Left renal pelvis (tissue), 4 donors: Measurements from ENCODE around the gene TANK. TPM values are rescaled to one million over a fixed set of nuclear protein-coding genes. Genes with fewer than 3 reads are reported as not detected.
"Not testable (repeated sequence)": the region's sequence is repeated elsewhere in the genome, so short reads cannot be mapped to it uniquely, and the experiment has no call there.

Experiments
- DNase-seq, 4 donors: peaks; one replicate each; pipeline ENCODE4 v3.0.0-alpha.2; 2013; ENCODE audit warnings: low read depth in 4 of 4, low spot score in 3 of 4
- polyA plus RNA-seq, 4 donors: library from polyadenylated mRNA; unstranded; fragments of 120-200 nt; gene quantifications; one replicate each; pipeline ENCODE4 v1.2.1, GENCODE V29; 2013; ENCODE audit not compliant: insufficient read length in 4 of 4

TANK gene
- polyA plus RNA-seq, 4 donors, result 51.5 to 67.2 (median 56.1) TPM

DNA sequence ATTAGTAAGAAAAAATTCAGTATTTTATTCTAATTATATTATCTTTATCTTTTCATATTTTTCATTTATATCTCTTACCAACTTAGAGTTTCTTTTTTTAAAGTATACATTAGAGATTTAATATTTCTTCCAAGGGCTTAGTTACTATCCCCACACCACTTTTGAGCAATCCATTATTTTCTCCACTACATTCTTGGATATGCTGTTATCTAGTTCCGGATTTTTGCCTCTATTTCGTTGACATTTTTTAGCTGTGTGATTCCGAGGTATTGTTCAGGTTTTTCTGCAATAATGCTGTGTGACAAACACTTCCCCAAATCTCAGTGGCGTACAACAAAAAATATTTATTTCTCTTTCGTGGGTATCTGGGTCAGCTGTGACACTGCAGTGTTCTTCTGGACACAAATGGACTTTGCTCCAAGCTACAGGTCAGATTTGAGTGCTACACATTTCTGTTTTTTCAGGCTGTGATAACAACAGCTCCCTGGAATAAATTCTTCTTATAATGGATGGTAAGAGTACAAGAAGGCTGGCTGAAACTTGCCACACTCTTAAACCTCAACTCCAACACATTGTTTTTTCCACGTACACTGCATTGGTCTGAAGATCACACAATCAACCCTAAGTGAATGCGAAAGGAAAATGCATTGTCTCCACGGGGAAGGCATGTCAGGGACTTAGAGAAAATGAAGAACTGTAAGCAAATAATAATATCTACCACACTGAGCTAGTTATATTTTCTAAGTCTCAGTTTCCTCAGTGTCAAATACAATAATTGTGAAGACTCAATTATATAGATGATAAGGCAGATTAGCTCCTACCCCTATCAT, 97.1 kb downstream of the TANK start:
- DNase-seq, result no peak

DNA sequence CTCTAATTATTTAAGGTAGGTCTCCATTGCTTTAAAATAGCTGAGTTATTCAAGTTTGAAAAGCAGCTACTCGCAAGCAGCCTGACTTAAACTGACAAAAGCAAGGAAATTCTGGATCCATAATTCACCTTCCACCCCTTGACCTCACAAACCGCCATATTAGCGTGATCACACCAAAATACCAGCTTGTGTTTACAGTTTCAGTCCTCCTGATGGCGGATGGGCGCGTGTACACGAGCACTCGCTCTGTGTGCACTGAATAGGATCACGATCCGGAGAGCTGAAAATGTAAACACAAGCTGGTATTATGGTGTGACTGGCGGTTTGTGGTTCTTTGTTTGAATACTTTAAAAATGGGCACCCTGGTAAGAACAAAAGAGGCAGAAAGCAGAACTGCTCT, 105.6 kb downstream of the TANK start:
- no peak for DNase-seq

DNA sequence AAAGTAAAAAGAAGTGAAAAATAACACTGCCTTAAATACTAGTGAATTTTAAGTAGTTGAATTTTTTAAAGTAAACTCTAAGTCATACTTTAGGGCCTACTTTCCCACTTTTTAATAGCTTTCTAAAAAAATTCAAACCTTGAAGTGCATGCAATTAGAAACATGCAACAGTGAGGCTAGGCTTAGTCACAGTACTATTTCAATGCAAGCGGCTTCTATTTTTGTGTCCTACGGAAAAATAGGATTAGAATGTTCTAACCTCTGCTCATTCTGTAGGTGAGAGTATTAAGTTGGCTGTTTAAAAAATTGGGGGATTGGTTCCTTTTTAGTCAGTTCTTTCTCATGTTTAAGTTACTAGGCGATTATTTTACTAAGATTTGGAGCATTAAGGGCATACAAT, 108.9 kb downstream of the TANK start:
- no peak for DNase-seq

GRCh38 chr2:161273038-161273760, 113.0 kb downstream of the TANK start:
- peak in 1 of 4 donors; percentile 4 for DNase-seq

DNA sequence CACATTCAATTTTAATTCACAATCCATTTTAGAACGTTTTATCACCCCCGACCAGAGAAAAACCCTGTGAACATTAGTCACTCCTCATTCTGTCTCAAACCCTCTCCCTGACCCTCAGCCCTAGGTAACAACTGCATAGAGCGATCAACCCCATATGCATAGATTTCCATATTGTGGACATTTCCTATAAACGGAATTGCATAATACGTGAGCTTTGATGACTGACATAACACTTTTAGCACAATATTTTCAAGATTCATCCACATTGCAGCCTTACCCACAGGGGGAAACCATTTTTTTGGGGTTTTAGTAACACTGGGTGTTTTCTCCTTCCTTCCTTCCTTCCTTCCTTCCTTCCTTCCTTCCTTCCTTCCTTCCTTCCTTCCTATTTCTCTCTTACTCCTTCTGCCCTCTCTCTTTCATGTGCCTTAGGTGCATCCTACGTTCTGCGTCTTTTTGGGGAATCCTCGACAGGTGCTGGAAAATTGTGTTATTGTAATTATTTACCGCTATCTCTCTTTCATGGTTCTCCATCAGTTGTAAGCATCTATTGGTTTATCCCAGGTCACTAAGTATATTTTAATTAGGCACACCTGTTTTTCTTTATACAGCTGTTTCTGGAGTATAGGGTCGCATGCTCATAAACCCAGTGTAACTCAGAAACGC, 118.5 kb downstream of the TANK start:
- not testable (repeated sequence) for DNase-seq

GRCh38 chr2:161279230-161279815, 119.1 kb downstream of the TANK start:
- not testable (repeated sequence) for DNase-seq

- DNase-seq, result not testable (repeated sequence)
Observed at GRCh38 chr2:161280906-161281323, 120.7 kb downstream of the TANK start.

- DNase-seq, result not testable (repeated sequence)
Observed at GRCh38 chr2:161281615-161282310, 121.5 kb downstream of the TANK start.

DNA sequence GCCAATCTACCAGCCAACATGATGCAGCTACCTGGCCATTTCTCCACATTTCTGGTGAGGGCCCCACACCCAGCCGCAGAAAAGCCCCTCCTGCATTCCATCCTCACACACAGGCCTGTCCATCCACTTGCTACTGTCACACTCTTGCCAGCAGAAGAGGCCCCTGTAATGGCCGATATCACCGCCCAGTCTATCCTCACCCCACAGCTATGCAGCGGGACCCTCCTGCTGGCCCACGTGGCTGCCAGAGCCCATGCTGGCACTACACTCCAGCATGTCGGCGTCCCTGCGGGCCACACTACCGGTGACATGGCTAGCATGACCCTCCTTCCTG, 122.0 kb downstream of the TANK start:
- not testable (repeated sequence) for DNase-seq

GRCh38 chr2:161283926-161284325, 123.7 kb downstream of the TANK start:
- DNase-seq, result no peak

Other genes with a start within 250 kb of the TANK start
- gene PSMD14, start 148.0 kb downstream of the TANK start, polyA plus RNA-seq, result 10 to 100 TPM; 36.8 to 60.0 (median 50.3) TPM